ENCODE measurements around the gene NOL6.
"Not testable (repeated sequence)": the region's sequence is repeated elsewhere in the genome, so short reads cannot be mapped to it uniquely, and the experiment has no call there.

The NOL6 gene, protein sequence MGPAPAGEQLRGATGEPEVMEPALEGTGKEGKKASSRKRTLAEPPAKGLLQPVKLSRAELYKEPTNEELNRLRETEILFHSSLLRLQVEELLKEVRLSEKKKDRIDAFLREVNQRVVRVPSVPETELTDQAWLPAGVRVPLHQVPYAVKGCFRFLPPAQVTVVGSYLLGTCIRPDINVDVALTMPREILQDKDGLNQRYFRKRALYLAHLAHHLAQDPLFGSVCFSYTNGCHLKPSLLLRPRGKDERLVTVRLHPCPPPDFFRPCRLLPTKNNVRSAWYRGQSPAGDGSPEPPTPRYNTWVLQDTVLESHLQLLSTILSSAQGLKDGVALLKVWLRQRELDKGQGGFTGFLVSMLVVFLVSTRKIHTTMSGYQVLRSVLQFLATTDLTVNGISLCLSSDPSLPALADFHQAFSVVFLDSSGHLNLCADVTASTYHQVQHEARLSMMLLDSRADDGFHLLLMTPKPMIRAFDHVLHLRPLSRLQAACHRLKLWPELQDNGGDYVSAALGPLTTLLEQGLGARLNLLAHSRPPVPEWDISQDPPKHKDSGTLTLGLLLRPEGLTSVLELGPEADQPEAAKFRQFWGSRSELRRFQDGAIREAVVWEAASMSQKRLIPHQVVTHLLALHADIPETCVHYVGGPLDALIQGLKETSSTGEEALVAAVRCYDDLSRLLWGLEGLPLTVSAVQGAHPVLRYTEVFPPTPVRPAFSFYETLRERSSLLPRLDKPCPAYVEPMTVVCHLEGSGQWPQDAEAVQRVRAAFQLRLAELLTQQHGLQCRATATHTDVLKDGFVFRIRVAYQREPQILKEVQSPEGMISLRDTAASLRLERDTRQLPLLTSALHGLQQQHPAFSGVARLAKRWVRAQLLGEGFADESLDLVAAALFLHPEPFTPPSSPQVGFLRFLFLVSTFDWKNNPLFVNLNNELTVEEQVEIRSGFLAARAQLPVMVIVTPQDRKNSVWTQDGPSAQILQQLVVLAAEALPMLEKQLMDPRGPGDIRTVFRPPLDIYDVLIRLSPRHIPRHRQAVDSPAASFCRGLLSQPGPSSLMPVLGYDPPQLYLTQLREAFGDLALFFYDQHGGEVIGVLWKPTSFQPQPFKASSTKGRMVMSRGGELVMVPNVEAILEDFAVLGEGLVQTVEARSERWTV

DNA sequence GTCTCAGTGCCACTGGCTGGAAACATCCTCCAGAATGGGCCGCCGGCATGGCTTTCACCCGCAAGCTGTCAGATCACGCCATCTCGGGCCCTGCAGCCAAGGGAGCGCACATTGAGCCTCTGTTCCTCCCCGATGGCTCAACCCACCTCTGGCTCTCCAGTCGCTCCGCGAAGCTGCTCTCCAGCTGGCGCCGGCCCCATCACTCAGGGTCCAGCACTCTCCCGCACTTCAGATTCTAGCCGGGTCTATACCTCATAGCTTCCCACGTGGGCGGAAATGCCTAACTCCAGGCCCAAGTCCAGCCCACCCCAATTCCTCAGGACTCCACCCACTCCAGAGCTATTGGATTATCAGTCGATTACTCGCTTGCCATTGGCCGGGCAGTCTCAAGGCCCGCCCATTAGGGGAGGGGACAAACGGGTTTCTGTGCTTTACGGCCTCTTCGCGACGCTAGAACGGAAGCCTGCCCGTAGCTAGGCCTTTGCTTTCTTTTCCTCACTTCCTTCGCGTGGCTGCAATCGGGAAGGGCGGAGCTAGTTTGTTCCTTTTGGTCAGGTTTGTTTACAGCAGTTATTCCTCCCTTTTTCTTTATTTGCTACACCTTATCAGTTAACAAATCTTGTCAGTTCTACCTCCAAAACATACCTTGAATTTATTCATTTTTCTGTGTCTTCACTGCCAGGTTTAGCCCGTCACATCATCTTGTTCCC, at the start of gene NOL6:
TSS of gene NOL6 (minus strand) at position 282 of the 710 bp plus-strand sequence. CDS start at position 200, 82 bp downstream.
- DNase-seq: peak; percentile 97 to 99 (median 97)

DNA sequence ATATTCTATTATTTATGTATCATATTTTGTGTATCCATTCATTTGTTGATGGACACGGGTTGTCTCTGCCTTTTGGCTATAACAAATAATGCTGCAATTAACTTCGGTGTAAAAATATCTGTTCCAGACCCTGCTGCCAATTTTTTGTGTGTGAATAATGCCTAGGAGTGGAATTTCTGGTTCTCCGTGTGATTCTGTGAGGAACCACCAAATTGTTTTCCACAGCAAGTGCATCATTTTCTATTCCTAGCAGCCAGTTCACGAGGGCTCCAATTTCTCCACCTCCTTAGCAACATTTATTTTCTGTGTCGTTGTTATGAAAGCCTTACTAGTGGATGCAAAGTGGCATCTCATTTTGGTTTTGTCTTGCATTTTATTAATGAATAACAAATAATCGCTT, 48.1 kb upstream of the NOL6 start:
- DNase-seq: peak in 1 of 3 experiments; percentile 24

DNA sequence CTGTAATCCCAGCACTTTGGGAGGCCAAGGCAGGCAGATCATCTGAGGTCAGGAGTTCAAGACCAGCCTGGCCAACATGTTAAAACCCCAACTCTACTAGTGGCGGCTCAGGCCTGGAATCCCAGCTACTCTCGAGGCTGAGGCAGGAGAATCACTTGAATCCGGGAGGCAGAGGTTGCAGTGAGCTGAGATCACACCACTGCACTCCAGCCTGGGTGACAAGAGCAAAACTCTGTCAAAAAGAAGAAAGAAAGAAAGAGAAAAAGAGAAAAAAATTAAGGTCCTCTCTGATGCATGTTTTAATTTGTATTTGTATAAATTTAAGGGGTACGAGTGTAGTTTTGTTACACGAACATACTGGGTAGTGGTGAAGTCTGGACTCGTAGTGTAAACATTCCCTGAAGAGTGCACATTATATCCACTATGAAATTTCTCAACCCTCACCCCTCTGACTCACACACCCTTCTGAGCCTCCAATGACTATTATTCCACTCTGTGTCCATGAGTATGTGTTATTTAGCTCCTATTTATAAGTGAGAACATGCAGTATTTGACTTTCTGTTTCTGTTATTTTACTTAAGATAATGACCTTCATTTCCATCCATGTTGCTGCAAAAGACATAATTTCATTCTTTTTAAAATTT, 44.3 kb upstream of the NOL6 start:
- not testable (repeated sequence) for DNase-seq

DNA sequence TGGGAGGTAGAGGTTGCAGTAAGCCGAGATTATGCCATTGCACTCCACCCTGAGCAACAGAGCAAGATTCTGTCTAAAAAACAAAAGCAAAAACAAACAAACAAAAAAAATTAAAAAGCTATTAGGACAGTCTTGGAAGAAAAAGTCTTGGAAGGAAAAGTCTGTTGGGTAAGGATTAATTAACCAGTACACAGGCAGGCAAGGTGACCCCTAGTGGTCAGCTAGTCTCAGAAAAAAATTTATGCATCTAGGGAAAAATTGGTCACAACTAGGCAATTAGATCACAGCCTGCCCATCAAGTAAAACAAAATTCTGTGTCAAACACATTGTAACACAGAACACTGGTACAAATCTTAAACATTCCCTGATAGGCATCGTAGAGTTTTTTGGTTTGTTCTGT, 43.6 kb upstream of the NOL6 start:
- peak in 2 of 3 experiments; percentile 26 to 31 for DNase-seq

DNA sequence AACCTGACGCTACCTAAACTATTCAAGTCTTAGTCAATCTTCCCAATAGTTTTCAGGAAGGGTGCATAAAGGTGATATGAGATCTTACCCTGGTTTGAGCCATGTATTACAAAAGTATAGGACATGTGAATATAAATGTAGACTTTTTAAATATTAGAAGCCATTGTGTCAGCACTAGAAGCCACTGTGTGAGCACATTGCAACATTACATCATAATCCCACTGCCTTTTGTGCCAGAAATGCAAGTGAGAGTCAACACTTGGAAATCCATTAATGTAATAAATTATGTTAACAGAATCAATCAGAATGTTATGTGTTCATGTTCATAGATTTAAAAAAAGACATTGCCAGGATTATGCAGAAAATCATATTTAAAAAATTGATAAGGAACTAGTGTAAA, 42.7 kb upstream of the NOL6 start:
- DNase-seq: peak in 1 of 3 experiments; percentile 3

DNA sequence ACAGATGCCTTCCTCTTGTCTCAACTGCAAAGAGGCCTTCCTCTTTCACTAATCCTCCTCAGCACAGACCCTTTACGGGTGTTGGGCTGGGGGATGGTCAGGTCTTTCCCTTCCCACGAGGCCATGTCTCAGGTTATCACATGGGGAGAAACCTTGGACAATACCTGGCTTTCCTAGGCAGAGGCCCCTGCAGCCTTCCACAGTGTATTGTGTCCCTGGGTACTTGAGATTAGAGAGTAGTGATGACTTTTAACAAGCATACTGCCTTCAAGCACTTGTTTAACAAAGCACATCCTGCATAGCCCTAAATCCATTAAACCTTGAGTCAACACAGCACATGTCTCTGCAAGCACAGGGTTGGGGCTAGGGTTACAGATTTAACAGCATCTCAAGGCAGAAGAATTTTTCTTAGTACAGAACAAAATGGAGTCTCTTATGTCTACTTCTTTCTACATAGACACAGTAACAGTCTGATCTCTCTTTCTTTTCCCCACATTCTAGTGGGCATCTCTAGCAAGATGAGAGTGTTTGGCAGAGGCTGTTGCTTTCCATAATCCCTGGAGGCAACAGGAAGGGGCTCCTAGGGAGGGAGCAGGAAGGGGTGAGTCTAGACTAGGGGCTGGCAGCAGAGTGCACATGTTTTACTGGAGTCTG, 41.7 kb upstream of the NOL6 start:
- DNase-seq: peak; percentile 28 to 62 (median 35)

DNA sequence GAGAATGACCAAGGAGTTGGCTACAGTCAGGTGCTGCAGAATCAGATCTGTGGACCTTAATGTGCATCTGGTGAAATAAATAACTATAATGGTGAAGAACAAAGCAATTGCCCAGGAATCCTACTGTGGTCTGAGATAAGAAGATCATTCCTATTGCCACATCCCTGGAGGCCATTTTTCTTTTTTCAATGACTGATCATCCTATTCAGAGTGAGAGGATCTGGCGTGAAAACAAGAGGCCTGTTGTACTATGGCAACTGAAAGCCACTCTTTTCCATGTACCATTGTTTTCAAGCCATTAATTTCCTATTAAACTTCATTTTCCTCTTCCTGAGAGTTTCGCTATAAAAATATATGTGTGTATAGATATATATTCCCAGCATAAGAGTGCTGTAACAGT, 38.8 kb upstream of the NOL6 start:
- not testable (repeated sequence) for DNase-seq

DNA sequence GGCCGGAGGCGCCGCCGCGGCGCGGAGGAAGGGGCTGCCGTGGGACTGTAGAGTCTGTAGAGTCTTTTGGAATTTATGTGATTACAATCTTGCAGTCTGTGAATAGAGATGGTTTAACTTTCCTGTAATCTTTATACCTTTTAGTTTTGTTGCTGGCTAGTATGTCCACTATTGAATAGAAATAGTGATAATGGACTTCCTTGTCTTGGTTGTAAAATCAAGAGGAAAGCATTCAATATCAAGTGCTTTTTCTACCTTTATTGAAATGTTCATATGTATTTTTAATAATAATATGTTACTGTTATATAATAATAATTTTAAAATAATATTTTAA, 37.4 kb upstream of the NOL6 start:
- DNase-seq: not testable (repeated sequence)

DNA sequence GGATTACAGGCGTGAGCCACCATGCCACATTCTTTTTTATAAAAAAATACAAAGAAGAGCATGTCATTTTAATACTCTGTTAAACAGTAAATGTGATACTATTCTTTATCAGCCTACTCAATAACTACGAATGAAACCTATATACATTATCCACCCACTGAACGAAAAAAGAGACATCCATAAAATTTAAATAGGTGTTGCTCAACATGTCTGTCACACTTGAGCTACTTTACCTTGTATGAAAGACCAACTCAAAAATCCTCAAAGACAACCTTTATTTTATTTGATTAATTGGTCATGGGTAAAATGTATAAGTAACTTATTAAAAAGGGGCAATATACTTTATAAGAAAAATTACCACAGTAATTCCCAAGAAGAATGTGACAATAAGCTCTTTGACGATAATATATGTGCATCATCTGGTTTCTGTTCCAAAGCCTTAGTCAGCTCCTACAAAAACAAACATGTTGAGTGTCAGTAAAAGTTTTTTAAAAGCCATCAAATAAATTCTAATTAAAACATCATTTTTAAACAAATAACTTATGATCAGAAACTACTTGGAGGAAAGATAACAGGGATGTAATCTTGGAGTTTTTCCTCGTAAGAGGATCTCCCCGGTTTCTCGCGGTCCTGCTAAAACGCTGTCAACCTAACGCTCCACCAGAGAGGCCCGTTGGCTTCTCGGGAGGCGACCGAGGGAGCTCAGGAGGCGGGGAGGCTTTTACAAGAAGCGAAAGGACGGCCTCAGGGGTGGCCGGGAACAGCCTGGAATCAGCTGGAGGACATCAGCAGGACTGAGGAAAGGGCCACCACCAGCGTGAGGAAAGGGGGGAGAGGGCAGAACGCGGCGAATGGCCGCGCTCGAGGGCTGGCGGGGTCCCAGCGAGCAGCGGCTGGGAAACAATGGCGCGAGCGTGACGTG, 36.8 kb upstream of the NOL6 start:
- peak; percentile 17 to 81 (median 77) for DNase-seq

DNA sequence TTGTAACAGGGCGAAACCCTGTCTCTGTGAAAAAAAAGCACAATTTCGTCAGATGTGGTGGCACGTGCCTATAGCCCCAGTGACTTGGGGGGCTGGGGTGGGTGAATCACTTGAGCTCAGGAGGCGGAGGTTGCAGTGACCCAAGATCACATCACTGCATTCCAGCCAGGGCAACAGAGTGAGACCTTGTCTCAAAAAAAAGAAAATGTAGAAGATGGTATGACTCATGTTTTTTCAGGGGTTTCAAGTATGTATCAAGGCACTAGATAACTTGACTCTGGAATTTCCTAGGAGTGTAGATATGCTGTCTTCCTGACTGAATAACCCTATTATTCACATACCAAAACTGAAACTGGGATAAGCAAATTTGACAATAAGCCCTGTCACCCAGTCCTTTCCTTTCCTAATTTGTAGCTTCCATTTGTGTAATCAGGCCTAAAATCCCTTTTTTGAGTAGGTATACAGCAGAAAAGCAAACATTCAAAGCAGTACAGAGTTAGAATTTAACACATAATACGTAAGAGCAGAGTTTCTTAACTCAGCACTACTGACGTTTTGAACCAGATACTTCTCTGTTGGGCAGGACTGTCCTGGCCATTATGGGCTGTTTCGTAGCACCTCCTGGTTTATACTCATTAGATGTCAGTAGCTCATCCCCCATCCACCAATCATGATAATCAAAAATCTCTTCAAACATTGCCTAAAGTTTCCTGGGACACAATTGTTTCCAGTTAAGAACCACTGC, 33.1 kb upstream of the NOL6 start:
- no peak for DNase-seq

DNA sequence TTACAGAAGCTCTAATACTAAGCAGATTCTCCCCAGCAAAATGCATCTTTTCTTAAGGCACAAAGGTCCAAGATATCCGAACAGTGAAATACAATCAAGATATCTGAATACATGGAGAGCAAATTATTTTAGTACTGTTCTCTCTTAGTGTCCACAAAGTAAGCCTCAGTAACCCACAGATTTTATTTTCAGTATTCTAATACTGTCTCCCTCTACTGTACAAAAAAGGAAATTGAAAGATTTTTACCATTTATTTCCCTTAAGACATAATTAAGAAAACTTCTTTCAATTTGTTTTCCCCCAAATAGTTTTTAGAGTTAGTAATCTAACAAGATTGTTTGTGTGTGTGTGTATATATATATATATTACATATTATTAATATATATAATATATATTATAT, 24.7 kb upstream of the NOL6 start:
- DNase-seq: no peak

DNA sequence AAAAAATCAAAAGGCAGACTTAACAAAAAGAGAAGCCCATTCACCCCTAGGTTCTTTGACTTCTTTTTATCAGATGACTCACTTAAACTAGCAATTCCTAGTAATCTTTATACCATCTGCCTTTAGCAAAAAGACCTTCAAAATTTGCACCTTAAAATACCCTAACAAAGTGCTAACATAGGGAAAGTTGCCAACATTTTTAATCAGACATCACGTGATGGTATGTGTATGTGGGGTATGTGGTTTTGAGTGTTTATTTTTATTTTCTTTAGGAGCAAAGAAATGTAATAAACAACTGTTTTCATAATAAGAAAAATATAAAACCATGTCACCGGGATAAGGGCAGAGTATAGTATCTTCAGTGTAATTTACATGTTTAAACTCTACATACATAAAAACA, 20.1 kb upstream of the NOL6 start:
- DNase-seq: not testable (repeated sequence)

DNA sequence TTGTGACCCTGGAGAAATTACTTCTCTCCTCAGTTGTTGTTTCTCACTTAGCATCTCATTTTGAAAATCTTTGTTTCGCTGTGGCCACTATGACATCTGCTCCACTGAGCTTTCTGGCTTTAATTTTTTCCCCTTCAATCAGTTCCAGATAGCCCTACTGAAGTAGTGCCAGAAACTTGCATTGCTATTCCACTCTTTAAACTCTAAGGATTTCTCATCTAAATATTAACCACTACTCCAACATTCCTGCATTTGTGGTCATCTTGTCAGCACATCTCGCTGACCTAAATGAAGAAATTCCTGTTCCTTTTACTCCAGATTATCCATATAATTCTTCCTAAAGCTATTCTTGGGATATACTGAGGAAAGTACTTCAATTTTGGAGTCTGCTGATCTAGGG, 15.3 kb upstream of the NOL6 start:
- no peak for DNase-seq

DNA sequence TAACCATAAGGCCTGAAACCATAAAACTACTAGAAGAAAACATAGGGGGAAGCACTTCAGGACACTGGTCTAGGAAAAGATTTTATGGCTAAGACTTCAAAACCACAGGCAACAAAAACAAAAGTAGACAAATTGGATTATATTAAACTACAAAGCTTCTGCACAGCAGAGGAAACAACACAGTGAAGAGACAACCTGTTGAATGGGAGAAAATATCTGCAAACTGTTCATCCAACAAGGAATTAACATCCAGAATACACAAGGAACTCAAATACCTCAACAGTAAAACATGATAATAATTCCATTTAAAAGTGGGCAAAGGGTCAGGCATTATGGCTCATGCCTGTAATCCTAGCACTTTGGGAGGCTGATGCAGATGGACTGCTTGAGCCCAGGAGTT, 11.6 kb upstream of the NOL6 start:
- DNase-seq: not testable (repeated sequence)

DNA sequence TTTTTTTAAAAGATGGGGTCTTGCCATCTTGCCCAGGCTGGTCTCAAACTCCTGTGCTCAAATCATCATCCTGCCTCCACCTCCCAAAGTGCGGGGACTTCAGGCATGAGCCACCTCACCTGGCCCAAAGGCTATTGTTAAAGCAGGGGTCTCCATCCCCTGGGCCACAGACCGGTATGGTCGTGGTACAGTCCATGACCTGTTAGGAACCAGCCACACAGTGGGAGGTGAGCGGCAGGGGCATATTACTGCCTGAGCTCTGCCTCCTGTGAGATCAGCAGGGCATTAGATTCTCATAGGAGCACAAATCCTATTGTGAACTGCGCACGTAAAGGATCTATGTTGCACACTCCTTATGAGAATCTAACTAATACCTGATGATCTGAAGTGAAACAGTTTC, 7.3 kb upstream of the NOL6 start:
- no peak for DNase-seq

DNA sequence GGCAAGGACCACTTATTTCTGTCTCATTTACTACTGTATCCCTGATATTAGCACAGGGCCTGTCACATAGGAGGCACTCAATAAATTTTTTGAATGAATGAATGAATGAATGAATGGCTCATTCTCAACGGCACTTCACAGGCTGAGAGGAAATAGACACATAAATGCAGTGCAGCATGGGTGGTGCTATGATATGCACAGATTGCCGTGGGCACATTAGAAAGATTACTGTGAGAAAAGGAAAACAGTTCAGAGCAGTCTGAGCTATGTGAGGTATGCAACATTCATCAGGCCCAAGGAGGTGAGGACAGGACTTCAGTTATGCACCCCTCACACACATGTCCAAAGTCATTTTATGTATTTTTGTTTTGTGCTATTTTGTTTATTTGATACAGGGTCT, 6.4 kb upstream of the NOL6 start:
- no peak for DNase-seq

DNA sequence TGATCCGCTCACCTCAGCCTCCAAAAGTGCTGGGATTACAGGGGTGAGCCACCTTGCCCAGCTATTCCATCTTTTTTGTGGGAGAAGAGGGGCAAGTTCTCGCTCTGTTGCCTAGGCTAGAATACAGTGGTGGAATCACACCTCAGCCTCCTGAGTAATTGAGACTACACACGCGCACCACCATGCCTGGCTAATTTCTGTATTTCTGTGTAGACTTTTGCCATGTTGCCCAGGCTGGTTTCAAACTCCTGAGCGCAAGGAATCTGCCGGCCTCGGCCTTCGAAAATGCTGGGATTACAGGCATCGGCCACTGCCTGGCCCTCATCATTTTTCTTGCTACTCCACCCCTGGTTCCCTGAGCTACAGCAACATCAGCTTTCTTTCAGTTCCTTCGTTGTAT, 2.8 kb upstream of the NOL6 start:
- no peak for DNase-seq

DNA sequence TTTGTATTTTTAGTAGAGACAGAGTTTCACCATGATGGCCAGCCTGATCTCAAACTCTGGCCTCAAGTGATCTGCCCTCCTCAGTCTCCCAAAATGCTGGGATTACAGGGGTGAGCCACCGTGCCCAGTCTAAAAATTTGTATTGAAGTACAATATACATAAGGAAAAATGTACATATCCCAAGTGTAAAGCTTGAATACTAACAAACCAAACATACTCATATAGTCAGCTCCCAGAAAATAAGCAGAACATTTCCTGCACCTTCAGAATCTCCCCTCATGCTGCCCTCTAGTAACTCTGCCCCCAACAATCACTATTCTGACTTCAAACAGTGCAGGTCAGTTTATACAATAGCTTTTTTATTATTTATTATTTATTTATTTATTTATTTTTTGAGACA, 1.6 kb upstream of the NOL6 start:
- DNase-seq: no peak

DNA sequence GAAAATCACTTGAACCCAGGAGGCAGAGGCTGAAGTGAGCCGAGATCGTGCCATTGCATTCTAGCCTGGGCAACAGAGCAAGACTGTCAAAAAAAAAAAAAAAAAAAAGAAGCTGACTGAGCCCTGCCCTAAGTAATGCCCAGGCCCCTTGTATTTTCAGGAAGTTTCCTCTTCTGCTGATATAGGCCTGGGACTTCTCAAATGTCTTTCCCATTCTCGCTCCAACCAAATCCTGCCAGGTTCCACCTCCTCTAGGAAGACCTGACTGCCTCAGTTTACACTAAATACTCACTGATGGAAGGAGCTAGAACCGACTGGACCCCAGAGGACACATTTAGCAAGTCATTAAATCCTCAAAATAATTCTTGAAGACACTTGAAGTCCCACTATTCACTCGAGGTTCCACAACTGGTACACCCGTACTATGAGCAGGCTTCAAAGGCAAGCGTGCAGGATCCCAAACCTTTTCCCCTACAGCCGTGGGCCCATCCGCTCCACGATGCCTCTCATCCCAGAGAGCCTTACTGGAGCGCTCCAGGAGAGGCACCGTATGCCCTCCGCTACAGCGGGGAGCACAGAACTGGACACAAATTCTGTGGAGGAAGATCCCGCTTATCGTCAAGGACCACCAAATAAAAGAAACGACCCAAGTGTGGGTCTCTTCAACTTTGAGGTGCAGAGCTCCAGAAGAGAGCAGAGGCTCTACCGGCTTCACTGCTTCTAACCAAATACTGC, 676 bp downstream of the NOL6 start:
- no peak for DNase-seq
